Hepatocyte (in vitro differentiated cells): ENCODE results near the gene PACSIN2.

Experiments
- CTCF ChIP-seq: fragments of 200-600 bp; sonication (generic); IDR thresholded peaks from 2 replicates; pipeline ENCODE4 v1.5.1; 2016; ENCODE audit warnings: antibody characterized with exemption, mild to moderate bottlenecking; ENCODE audit not compliant: poor library complexity
- EZH2 ChIP-seq: fragments of 200-600 bp; sonication (generic); IDR thresholded peaks from 2 replicates; pipeline ENCODE4 v1.6.1; 2016; ENCODE audit warnings: antibody characterized with exemption, mild to moderate bottlenecking, borderline replicate concordance

- TF ChIP-seq EZH2, result no peak
- no peak for TF ChIP-seq CTCF
Measured at GRCh38 chr22:43006016-43006505, 8.9 kb downstream of the PACSIN2 start.
